IPS-NIHi7 (cell line): ENCODE measurements around the gene PIP5K1A.
"Not testable (repeated sequence)": the region's sequence is repeated elsewhere in the genome, so short reads cannot be mapped to it uniquely, and the experiment has no call there.

Source experiments
- DNase-seq: peaks from one replicate; pipeline ENCODE4 v3.0.0; 2012; ENCODE audit warnings: mixed read lengths; ENCODE audit errors: extremely low spot score

PIP5K1A gene

DNA sequence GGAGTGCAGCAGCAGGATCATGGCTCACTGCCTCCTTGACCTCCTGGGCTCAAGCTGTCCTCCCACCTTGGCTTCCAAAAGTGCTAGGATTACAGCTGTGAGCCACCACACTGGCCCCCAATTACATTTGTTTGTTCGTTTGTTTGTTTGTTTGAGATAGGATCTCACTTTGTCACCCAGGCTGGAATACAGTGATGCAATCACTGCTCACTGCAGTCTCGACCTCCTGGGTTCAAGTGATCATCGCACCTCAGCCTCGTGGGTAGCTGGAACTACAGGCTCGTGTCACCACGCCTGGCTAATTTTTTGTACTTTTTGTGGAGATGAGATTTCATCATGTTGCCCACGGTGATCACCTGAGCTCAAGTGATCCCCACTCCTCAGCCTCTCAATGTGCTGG lies 6.3 kb upstream of the PIP5K1A start:
- DNase-seq: no peak

DNA sequence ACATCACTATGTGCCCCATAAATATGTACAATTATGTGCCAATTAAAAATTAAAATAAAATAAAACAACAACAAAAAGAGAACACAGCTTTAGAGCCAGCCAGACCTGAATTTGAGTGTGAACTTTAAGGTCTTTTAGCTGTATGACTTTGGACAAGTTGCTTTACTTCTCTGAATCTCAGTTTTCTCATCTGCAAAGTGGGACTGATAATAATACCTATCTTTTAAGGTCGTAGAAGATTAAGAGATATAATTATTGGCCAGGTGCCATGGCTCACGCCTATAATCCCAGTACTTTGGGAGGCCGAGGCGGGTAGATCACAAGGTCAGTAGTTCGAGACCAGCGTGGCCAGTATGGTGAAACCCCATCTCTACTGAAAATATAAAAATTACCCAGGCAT lies 5.0 kb upstream of the PIP5K1A start:
- no peak for DNase-seq

DNA sequence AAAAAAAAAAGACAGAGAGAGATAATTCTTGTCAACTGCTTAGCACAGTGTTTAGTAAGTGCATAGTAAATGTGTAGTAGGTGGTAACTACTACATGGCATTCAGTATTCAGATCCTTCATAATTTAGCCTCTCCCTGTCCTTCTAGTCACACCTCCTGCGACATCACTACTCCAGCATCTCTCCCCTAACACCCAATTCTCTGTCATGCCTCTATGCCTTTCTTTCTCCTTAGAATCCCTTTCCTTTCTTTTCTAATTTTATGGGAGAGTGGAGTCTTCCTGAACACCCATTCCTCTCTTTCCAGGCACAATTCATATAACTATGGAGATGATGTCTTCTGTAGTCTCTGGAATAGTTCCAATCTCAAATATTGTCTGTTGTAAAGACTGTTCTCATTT lies 4.5 kb upstream of the PIP5K1A start:
- DNase-seq: no peak

DNA sequence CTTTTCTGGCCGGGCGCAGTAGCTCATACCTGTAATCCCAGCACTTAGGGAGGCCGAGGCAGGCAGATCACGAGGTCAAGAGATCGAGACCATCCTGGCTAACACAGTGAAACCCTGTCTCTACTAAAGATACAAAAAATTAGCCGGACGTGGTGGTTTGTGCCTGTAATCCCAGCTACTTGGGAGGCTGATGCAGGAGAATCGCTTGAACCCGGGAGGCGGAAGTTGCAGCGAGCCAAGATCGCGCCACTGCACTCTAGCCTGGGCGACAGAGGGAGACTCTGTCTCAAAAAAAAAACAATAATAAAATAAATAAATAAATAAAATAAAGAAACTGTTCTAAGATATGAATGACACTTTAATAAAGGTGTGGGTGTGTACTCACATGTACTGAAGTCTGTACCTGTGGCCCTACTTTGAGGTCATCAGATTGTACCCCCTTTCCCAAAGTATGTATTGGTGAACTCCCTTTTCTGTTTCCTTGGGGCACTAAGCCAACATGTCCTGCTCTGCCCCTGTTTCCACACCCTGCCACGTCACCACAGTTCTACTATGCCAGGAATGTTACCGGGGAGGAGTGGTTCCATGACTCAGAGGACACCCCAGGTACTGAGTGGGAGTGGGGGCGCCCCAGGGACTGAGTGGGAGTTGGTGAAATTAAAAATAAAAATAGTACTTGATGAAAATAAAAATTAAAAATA lies 3.3 kb upstream of the PIP5K1A start:
- not testable (repeated sequence) for DNase-seq

DNA sequence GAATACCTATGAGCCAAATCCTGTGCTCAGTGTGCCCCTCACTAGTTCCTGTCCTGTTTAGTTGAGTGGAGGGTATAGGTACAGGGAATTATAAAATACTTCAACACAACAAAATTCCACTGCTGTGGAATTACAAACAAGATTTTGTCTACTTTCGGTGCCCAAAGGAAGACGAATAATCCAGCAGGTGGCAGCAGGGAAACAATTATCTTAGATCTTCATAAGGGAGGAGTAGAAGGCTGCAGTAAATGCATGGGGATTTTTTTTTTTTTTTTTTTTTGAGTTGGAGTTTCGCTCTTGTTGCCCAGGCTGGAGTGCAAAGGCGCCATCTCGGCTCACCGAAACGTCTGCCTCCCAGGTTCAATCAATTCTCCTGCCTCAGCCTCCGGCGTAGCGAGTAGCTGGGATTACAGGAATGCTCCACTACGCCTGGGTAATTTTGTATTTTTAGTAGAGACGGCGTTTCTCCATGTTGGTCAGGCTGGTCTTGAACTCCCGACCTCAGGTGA lies 2.0 kb upstream of the PIP5K1A start:
- peak; percentile 32 for DNase-seq

DNA sequence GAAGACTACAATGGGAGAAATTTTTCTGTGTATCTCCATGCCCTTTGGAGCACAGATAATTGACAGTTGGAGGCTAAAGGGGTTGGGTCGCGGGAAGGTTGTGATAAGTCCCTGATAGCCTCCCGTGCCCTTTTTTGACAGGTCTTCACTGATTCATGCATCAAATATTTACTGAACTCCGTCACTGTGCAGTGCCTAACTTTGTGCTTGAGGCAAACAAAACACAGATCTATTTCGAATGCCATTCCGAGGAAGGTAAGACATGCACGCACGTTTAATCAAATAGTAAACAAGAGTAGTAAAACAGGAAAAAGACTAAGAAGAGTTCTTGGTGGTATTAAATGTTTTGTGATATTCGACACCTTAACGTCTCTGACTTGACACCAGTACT lies 494 bp upstream of the PIP5K1A start:
- no peak for DNase-seq

DNA sequence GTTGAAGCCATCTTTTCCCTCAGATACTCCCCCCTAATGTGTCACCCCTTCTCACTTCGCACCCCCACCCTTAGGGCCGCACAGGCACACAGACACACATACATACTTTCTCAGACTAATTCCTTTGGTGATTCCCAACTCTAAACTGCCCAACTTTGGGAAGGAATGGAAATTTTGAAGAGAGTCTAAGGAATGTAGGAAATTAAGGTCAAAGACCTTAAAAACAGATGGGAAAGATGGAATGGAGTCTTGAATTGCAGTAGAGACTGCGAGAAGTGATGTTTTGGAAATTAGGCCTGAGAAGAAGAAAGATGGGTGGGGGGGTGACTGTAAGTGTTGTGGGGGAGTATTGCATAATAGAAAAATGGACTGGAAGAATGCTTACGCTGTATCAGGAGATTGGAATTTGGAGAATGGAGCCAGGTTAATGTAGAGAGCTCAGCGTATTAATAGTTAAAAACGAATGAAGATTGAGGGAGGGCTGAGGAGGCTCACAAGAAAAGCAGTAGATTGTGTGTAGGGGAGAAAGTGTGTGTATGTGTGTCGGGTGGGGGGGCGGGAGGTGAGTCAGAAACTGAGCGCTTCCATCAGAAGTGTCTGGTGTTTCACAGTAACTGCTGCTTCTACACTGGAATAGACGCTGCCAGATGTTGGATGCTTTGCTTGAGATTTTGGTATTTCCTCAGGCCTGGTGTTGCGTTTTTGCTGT lies 1.7 kb downstream of the PIP5K1A start:
- DNase-seq: no peak

DNA sequence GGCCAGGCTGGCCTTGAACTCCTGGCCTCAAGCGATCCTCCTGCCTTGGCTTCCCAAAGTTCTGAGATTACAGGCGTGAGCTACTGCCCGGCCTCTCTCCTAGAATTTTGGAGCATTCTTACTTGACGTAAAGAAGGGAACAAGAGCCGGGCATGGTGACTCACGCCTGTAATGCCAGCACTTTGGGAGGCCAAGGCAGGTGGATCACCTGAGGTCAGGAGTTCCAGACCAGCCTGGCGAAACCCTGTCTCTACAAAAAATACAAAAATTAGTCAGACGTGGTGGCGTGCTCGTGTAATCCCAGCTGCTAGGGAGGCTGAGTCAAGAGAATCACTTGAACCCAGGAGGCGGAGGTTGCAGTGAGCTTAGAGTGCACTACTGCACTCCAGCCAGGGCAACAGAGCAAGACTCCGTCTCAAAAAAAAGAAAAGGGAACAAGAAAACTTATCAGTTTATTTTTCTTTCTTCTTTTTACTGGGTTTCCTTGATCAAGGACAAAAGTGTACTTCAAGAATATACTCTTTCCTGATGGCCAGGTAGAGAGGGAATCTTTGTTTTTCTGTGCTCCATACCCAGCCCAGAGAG lies 7.1 kb downstream of the PIP5K1A start:
- not testable (repeated sequence) for DNase-seq

DNA sequence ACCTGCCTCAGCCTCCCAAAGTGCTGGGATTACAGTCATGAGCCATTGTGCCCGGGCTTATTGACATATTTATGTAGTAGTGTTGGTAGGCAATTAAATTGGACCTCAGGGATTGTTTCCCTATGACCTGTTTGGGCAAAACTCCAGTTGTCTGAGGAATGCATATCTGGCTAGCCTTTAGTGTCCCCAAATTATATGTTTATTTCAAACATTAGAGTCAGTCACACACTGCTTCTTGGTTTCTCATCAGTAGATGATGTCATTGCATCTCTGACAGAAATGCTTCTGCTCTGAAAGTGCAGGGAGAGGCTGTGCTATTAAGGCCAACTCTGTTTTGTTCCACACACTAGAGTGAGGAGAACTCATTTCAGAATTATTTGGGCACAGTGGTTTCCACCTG lies 12.5 kb downstream of the PIP5K1A start:
- DNase-seq: no peak

DNA sequence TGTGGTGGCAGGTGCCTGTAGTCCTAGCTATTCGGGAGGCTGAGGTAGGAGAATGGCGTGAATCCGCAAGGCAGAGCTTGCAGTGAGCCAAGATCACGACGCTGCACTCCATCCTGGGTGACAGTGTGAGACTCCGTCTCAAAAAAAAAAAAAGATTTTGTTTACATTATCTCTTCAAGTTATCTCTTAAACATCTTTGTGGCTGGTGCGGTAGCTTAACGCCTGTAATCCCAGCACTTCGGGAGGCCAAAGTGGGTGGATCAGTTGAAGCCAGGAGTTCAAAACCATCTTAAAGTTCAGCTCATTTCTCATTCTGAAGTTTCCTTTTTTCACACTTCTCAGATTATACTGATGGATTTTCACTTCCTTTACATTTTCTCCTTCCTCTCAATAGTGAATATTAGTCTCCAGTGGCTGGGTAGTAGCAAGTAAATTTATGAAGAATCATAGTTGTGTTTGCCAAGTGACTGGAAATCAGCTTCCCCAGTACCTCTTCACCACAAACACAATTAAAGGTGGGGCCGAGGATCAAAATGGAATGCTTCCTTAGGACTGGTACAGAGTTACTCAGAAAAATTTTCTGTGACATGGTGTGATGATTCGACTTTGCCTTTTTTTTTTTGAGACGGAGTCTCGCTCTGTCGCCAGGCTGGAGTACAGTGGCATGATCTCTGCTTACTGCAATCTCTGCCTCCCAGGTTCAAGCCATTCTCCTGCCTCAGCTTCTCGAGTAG lies 13.8 kb downstream of the PIP5K1A start:
- DNase-seq: no peak

DNA sequence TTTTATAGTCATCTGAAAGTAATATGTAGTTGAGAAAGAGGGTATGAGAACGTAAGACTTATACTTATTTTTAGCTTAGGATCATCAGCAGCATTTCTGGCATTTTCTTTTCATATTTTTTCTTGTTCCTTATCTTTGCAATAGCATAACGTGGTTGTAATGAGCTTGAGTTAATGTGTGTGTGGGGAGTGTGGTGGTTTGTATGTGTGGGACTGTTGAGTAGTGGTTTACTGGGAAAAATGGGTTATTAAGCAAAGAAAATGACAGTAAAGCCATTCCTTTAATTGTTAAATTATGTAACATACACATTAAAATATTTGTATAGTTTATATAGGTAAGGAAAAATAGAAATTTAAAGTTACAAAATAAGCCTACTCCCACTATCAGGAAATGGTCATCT lies 15.2 kb downstream of the PIP5K1A start:
- no peak for DNase-seq

DNA sequence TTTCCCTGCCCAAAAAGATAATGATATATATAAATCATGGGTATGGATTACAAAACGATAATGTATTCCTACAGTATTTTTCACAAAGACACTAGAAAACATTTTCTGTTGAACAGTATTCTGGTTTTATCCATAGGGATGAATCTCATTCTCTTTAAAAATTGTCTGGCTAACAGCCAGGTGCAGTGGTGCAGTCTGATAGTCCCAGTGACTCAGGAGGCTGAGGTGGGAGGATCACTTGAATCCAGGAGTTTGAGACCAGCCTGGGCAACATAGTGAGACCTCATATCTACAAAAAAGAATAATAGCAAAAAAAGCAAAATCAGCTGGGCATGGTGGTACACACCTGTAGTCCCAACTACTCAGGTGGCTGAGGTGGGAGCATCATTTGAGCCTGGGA lies 23.3 kb downstream of the PIP5K1A start:
- DNase-seq: no peak

DNA sequence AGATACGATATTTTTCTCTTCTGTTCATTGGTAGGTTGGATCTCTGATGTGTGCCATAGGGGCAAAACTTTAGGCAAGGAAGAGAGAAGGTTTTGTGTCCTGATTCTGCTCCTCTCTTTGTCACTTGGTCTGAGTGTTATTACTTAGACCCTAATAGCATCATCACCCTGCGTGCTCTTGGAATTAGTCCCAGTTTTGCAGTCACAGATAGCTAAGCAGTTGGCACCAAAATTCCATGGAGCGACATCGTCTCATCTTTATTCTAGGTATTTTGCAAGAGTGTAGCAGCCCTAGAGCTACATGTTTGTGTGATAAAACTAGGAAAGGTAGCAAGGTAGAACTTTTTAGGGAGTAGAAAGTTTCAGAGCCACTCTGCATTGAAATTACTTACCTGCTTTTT lies 23.8 kb downstream of the PIP5K1A start:
- DNase-seq: no peak

DNA sequence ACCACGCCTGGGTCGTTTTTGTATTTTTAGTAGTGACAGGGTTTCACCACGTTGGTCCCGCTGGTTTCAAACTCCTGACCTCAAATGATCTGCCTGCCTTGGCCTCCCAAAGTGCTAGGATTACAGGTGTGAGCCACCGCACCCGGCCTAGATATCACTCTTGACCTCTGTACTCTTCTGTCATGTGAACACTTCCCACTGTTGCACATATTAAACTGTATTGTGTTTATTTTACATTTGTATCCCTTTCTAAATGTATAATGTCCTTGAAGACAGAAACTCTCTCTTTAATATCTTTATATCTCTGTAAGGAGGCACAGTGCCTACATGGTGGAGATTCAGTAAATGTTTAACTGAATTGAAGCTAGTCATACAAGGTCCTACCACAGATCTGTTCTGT lies 36.9 kb downstream of the PIP5K1A start:
- no peak for DNase-seq

DNA sequence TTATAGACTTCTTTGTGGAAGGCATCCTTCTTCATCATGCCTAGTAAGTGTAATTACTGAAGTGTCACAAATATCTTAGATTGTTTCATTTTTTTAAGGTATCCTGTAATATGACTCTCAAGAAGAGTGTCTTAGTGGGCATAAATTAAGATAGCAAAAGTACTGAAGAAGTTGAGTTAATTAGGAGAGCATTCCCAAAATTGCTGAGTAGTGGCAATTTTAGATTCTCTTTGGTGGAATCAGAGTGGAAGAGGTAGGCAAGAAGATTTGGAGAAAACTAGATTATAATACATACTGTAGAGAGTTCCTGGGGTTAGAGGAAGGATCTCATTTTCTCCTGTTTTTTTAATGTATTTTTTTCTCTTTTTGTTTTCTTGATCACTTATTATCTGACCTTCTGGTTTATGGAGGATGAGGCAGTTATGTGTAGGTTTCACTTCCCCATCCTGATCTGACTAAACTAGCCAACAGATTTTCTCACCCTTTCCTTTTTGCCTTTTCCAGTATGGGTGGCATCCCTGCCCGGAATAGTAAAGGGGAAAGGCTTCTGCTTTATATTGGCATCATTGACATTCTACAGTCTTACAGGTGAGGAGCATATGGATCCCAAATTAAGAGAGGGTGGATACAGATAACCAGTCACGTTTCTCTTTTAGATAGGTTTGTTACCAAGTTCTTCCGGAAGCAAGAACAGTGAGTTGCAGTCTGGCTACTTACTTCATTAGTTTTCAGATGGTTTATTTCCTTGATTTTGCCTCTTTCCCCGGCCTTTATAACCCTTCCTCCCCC lies 39.5 kb downstream of the PIP5K1A start:
- DNase-seq: no peak

DNA sequence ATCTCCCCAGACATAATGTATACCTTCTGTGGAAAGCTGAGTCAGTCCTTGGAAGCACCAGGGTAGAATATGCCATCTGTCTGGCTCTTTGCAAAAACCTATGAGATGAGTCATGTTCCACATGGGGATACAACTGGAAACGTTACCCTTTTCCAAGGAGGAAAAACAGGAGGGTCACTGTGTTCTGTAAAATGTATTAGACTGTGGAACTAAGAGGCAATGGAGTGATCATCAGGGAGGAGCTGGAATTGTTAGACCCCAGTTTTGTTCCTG lies 40.1 kb downstream of the PIP5K1A start:
- DNase-seq: no peak

DNA sequence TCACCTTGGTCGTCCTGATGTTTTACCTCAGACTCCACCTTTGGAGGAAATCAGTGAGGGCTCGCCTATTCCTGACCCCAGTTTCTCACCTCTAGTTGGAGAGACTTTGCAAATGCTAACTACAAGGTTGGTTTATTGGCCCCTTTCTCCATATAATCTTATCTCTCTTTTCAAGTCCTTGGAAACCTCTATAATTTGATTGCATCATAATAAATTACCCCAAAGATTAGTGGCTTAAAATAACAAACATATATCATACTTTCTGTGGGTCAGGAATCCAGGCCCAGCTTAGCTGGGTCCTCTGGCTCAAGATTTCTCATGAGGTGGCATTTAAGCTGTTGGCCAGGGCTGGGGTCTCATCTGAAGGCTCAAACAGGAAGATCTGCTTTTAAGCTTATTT lies 44.1 kb downstream of the PIP5K1A start:
- no peak for DNase-seq

DNA sequence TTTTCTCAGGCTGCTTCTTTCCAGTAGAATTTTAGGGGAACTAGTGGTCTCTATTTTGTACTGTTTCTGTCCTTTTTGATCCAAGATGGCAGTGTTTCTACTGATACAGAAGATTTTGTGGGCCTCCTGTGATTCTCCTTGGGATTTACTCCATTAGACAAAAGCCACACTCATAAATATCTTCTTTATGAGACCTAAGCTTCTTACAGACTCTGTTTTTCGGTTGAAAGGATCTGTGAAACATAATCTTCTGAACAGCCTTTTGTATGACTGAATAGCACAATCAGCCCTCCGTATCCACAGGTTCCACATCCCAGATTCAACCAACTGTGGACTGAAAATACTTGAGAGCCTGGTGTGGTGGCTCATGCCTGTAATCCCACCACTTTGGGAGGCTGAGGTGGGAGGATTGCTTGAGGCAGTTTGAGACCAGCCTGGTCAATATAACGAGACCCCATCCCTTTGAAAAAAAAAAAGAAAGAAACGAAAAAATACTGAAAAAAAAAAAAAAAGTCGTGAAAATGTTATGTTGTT lies 45.4 kb downstream of the PIP5K1A start:
- DNase-seq: no peak

DNA sequence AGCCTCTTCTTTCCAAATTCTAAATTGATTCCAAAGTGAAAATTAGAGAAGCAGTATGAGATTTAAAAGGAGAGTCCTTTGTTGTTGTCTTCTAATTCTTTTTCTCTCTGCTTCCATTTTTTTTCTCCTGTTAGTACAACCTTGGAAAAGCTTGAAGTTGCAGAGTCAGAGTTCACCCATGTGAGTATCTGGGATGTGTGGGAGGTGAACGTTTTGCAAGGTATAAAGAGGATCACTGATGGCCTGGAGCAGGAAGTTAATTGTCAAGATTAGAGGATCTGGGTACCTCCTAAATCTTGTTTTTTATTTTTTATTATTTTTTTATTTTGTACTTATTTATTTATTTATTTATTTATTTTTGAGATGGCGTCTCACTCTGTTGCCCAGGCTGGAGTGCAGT lies 48.4 kb downstream of the PIP5K1A start:
- no peak for DNase-seq

DNA sequence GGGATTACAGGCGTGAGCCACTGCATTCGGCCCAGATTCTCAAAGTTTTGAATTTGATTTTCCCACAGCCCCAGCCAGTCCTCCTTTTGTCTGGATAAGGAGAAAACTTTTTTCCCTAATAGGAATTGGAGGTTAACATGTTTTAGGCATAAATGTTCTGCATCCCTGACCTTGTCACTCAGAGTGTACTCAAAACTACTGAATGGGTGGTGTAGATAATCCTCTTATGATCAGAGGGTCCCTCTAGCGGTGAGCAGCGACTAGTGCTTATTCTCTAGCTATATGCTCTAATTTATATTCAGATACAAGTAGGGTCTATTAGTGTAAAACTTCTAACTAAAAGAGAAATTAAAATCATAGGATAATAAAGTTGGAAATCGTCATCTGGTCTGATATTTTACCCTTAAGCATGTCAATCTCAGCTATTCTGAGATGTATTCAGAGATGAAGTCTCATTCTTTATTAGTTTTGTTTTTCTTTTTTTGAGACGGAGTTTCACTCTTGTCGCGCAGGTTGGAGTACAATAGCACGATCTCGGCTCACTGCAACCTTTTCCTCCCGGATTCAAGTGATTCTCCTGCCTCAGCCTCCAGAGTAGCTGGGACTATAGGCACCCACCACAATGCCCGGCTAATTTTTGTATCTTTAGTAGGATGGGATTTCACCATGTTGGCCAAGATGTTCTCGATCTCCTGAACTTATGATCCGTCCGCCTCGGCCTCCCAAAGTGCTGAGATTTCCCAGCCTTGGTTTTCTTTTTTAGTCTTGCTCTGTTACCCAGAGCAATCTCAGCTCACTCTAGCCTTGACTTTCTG lies 53.5 kb downstream of the PIP5K1A start:
- DNase-seq: peak; percentile 72
